K562 (cell line): ENCODE measurements around the gene CRX. TPM values are rescaled to one million over a fixed set of nuclear protein-coding genes. Genes with fewer than 3 reads are reported as not detected.

ENCODE experiments used
- ATAC-seq: fragments of 200-7000 bp; cut with Tn5 transposase; 3 replicates; pipeline ENCODE4 v1.9.1; 2020; ENCODE audit warnings: moderate library complexity
- BruUV-seq: library from RNA; stranded (reverse); fragments of 400-500 nt; replicated peaks from 2 replicates; lab custom pipeline; 2021; lab: Mats Ljungman, UMichigan
- CTCF ChIA-PET: fragments of 300-600 bp; formaldehyde crosslinking; extraction: SDS; loops from one replicate; lab custom pipeline; 2021; ENCODE audit warnings: low intra/inter-chr PET ratio; lab: Yijun Ruan, JAX
- POLR2A ChIA-PET: fragments of 300-600, 350-650 bp; sonication (Branson Sonifier 250); formaldehyde crosslinking; extraction: SDS; loops from one replicate; lab custom pipeline; 2021; ENCODE audit warnings: antibody characterized with exemption, inconsistent platforms; lab: Yijun Ruan, JAX
- DNase-seq, 4 experiments: peaks; one replicate each; pipeline versions ENCODE4 v3.0.0 to v3.0.0-alpha.2; 2011 to 2018; ENCODE audit warnings: low spot score in 3 of 4, mixed read lengths in 3 of 4; ENCODE audit errors: extremely low read depth in 1 of 4
- FAIRE-seq: peaks from 2 replicates; lab custom pipeline; 2011; peaks lifted over from hg19 to GRCh38; lab: Jason Lieb, UNC
- H2AFZ ChIP-seq: 2 replicates; pipeline ENCODE4 v1.6.0; 2011; ENCODE audit warnings: low read depth, low read length, control low read depth, inconsistent platforms
- H3K27ac ChIP-seq: fragments of 200-600 bp; 3 replicates; pipeline ENCODE4 v1.8.0; 2011; ENCODE audit warnings: low read depth, mild to moderate bottlenecking, control low read depth, inconsistent platforms, low read length, moderate library complexity, mixed read lengths; ENCODE audit errors: extremely low read depth
- H3K27me3 ChIP-seq, 2 experiments: fragments of 300-600 bp in 1 of 2; 2 replicates in 1 of 2; 3 replicates in 1 of 2; pipeline versions ENCODE4 v1.6.0 to v1.8.0; 2011; ENCODE audit warnings: inconsistent platforms in 2 of 2, low read length in 2 of 2, mild to moderate bottlenecking in 1 of 2, mixed read lengths in 1 of 2, moderate library complexity in 1 of 2; ENCODE audit not compliant: control insufficient read depth in 2 of 2, insufficient read depth in 2 of 2
- H3K36me3 ChIP-seq: fragments of 300-600 bp; 3 replicates; pipeline ENCODE4 v1.8.0; 2011; ENCODE audit warnings: mild to moderate bottlenecking, low read length, inconsistent platforms; ENCODE audit not compliant: control insufficient read depth, insufficient read depth
- H3K4me1 ChIP-seq, 2 experiments: fragments of 200-600 bp in 1 of 2; replicated peaks in 1 of 2; 2 replicates in 1 of 2; 3 replicates in 1 of 2; pipeline versions ENCODE4 v1.5.1 to v1.8.0; 2011; ENCODE audit warnings: inconsistent platforms in 2 of 2, low read length in 2 of 2, mild to moderate bottlenecking in 1 of 2, mixed read lengths in 1 of 2, moderate library complexity in 1 of 2; ENCODE audit not compliant: control insufficient read depth in 2 of 2, insufficient read depth in 2 of 2
- H3K4me2 ChIP-seq: 2 replicates; pipeline ENCODE4 v1.6.1; 2011; ENCODE audit warnings: low read length, control low read depth, inconsistent platforms, mixed read lengths; ENCODE audit not compliant: insufficient read depth
- H3K4me3 ChIP-seq: fragments of 200-600 bp; sonication (generic), shearing (Covaris generic); 2 replicates; pipeline ENCODE4 v1.5.1; 2016; ENCODE audit warnings: control low read depth, inconsistent platforms
- H3K79me2 ChIP-seq: fragments of 200-600 bp; 3 replicates; pipeline ENCODE4 v1.8.0; 2011; ENCODE audit warnings: low read length, inconsistent platforms; ENCODE audit not compliant: control insufficient read depth, insufficient read depth
- H3K9ac ChIP-seq, 2 experiments: 2 replicates each; pipeline versions ENCODE4 v1.6.0 to v1.6.1; 2011; ENCODE audit warnings: low read depth in 2 of 2, low read length in 2 of 2, control low read depth in 1 of 2, inconsistent platforms in 1 of 2, mild to moderate bottlenecking in 1 of 2, mixed read lengths in 1 of 2; ENCODE audit not compliant: insufficient read depth in 1 of 2
- H3K9me1 ChIP-seq: one replicate; pipeline ENCODE4 v1.6.0; 2011; ENCODE audit warnings: inconsistent platforms, mild to moderate bottlenecking, low read length, moderate library complexity; ENCODE audit not compliant: control insufficient read depth, insufficient read depth
- H3K9me3 ChIP-seq: replicated peaks from 2 replicates; pipeline ENCODE4 v1.5.1; 2011; ENCODE audit warnings: low read depth, low read length, inconsistent platforms; ENCODE audit not compliant: control insufficient read depth, insufficient read depth
- H4K20me1 ChIP-seq: replicated peaks from 2 replicates; pipeline ENCODE4 v1.6.1; 2011; ENCODE audit warnings: low read length, inconsistent platforms, mixed read lengths; ENCODE audit not compliant: control insufficient read depth, insufficient read depth
- FOXJ2 ChIP-seq: fragments of 200-800 bp; sonication (Bioruptor generic); IDR thresholded peaks from 2 replicates; pipeline ENCODE4 v1.6.1; 2016; ENCODE audit warnings: missing genetic modification characterization, missing compliant biosample characterization
- FOXJ3 ChIP-seq: sonication (generic); formaldehyde crosslinking; IDR thresholded peaks from 2 replicates; pipeline ENCODE4 v1.4.0; 2020; ENCODE audit warnings: mild to moderate bottlenecking, missing genetic modification reagents
- OTX1 ChIP-seq: fragments of 450-650 bp; formaldehyde crosslinking; IDR thresholded peaks from 2 replicates; pipeline ENCODE4 v1.4.0; 2022; ENCODE audit warnings: mild to moderate bottlenecking
- PATZ1 ChIP-seq: fragments of 250-450 bp; sonication (Bioruptor Pico); IDR thresholded peaks from 2 replicates; pipeline ENCODE4 v1.5.0; 2020; ENCODE audit warnings: mild to moderate bottlenecking, borderline replicate concordance
- ZNF280B ChIP-seq: fragments of 250-450 bp; sonication (Bioruptor Pico); IDR thresholded peaks from 2 replicates; pipeline ENCODE4 v1.5.1; 2021; ENCODE audit warnings: mild to moderate bottlenecking
- WGBS: fragments of 100-300 bp; shearing (Covaris generic); methylation state at CpG from one replicate; pipeline ENCODE4 v1.1.6; 2016; ENCODE audit warnings: low coverage, mixed read lengths; ENCODE audit not compliant: insufficient coverage; ENCODE audit errors: missing lambda C conversion rate; 5-methylcytosine and 5-hydroxymethylcytosine counted together
- in situ Hi-C: fragments of 300-500 bp; cut with MboI; formaldehyde crosslinking; loops from 4 replicates; pipeline ENCODE4 v1.15.0; 2018; ENCODE audit warnings: inconsistent platforms, mixed read lengths
- intact Hi-C: fragments of 100-400 bp; cut with micrococcal nuclease; formaldehyde crosslinking; loops from 2 replicates; pipeline ENCODE4 v1.14.2; 2022
- polyA plus RNA-seq, 8 experiments: library from polyadenylated mRNA; depleted of rRNA in 4 of 8; stranded (reverse) in 5 of 8; unstranded in 3 of 8; fragments of >200 nt; fragmentation: Nextera tagmentation in 2 of 8; fragmentation: Illumina TruSeq in 1 of 8; extraction: Ambion mirVana in 2 of 8; extraction: Trizol in 1 of 8; gene quantifications; 2 replicates each; pipeline versions ENCODE4 v1.2.1 to v1.2.3, GENCODE V29; 2011 to 2014; ENCODE audit warnings: inconsistent platforms in 1 of 8, missing spikeins in 1 of 8
- total RNA-seq, 7 experiments: library from RNA; depleted of rRNA in 6 of 7; stranded (reverse); fragments of >200 nt in 6 of 7; fragmentation: Illumina TruSeq in 2 of 7; extraction: Trizol in 2 of 7; gene quantifications; 2 replicates each; pipeline versions ENCODE4 v1.2.1 to v1.2.3, GENCODE V29; 2011 to 2021; ENCODE audit warnings: low replicate concordance in 1 of 7

The CRX gene
- total and polyA plus RNA-seq, 9 of the 15 experiments (the other 6 are each of a cell fraction or from before 2014, with no cell fraction given): 0.01 TPM; not detected in 8

GRCh38 chr19:47860602-47861297 lies 39.0 kb downstream of the CRX start:
- CTCF ChIA-PET: interaction anchor here (0.6 kb wide), 1 partner anchor 96 kb away, joined by 6 read pairs; no protein-coding TSS in a partner anchor
- peaks cover 3 to 8% of the 10 kb centered on the region in 2 experiments; a peak in 3 of 5 replicates for H3K4me1 ChIP-seq
- ATAC-seq: no peak
- H3K27ac ChIP-seq: no peak overlapping the region
- H3K36me3 ChIP-seq: no peaks in the 10 kb centered on the region
- intact Hi-C loops (no loop called here), in situ Hi-C loops (no loop called here)
- 71% methylated on average over 9 of the region's 34 CpGs for WGBS
- H2AFZ ChIP-seq: no peak overlapping the region
- no peaks in the 10 kb centered on the region for H3K9me1 ChIP-seq
- POLR2A ChIA-PET: no interaction called here
- no peak overlapping the region for H3K4me3 ChIP-seq
- no peak overlapping the region for H3K4me2 ChIP-seq
- no peak for DNase-seq
- no peaks in the 10 kb centered on the region for H3K27me3 ChIP-seq
- BruUV-seq: no TSS peak
- no peaks in the 10 kb centered on the region for H3K79me2 ChIP-seq
- TF ChIP-seq PATZ1 (CRISPR knock-in tag) (no peak), FOXJ3 (CRISPR knock-in tag) (no peak), FOXJ2 (tag) (no peak), ZNF280B (CRISPR knock-in tag) (no peak), OTX1 (CRISPR knock-in tag) (no peak)
- H4K20me1 ChIP-seq: no peaks in the 10 kb centered on the region
- no peaks in the 10 kb centered on the region; the same call in 1 of the 2 replicates for H3K9me3 ChIP-seq
- no peak for FAIRE-seq
- no peak overlapping the region; a peak in 1 of 4 replicates for H3K9ac ChIP-seq
